Kidney epithelial cell (primary cell): ENCODE results near the gene TSHZ2. TPM values are rescaled to one million over a fixed set of nuclear protein-coding genes. Genes with fewer than 3 reads are reported as not detected.

Experiments used
- DNase-seq: peaks from one replicate; pipeline ENCODE4 v3.0.0-alpha.2; 2010; ENCODE audit warnings: low read depth
- H3K27me3 ChIP-seq: 2 replicates; pipeline ENCODE4 v1.6.0; 2011; ENCODE audit warnings: low read length; ENCODE audit not compliant: control insufficient read depth, insufficient read depth
- H3K36me3 ChIP-seq: 2 replicates; pipeline ENCODE4 v1.5.1; 2011; ENCODE audit warnings: low read length; ENCODE audit not compliant: control insufficient read depth, insufficient read depth
- H3K4me3 ChIP-seq: 2 replicates; pipeline ENCODE4 v1.5.1; 2011; ENCODE audit warnings: low read depth, mild to moderate bottlenecking, control low read depth, low read length
- CTCF ChIP-seq: IDR thresholded peaks from 2 replicates; pipeline ENCODE4 v1.5.1; 2011; ENCODE audit warnings: mild to moderate bottlenecking, moderate library complexity, low read length, control low read depth, inconsistent platforms; ENCODE audit not compliant: insufficient read depth, poor library complexity, severe bottlenecking
- total RNA-seq: library from RNA; depleted of rRNA; stranded (reverse); fragments of >200 nt; gene quantifications from 2 replicates; pipeline ENCODE4 v1.2.3, GENCODE V29; 2015

The TSHZ2 gene
- total RNA-seq, 1 donor from 2014 or later = 1.0 TPM

- H3K4me3 ChIP-seq = no peak overlapping the region
- H3K36me3 ChIP-seq = no peaks in the 10 kb centered on the region
- no peak for TF ChIP-seq CTCF
- DNase-seq = no peak
- no peaks in the 10 kb centered on the region for H3K27me3 ChIP-seq
Measured at GRCh38 chr20:53262365-53262764, 290.2 kb downstream of the TSHZ2 start.

- Histone ChIP-seq H3K36me3 (no peaks in the 10 kb centered on the region), H3K27me3 (no peaks in the 10 kb centered on the region), H3K4me3 (no peak overlapping the region)
- DNase-seq = no peak
- TF ChIP-seq CTCF = no peak
Measured at GRCh38 chr20:53263554-53264438, 291.6 kb downstream of the TSHZ2 start.

GRCh38 chr20:53264604-53265003 lies 292.4 kb downstream of the TSHZ2 start:
- H3K36me3 ChIP-seq = no peaks in the 10 kb centered on the region
- H3K27me3 ChIP-seq = no peaks in the 10 kb centered on the region
- TF ChIP-seq CTCF = no peak
- no peak for DNase-seq
- H3K4me3 ChIP-seq = no peak overlapping the region

- Histone ChIP-seq H3K27me3 (no peaks in the 10 kb centered on the region), H3K4me3 (no peak overlapping the region), H3K36me3 (no peaks in the 10 kb centered on the region)
- no peak for DNase-seq
- no peak for TF ChIP-seq CTCF
Measured at GRCh38 chr20:53265304-53265875, 293.2 kb downstream of the TSHZ2 start.

GRCh38 chr20:53269380-53269779 lies 297.2 kb downstream of the TSHZ2 start:
- DNase-seq = no peak
- no peak overlapping the region for H3K4me3 ChIP-seq
- H3K27me3 ChIP-seq = no peaks in the 10 kb centered on the region
- no peak for TF ChIP-seq CTCF
- H3K36me3 ChIP-seq = no peaks in the 10 kb centered on the region
